IMR-90 (cell line): ENCODE data around the gene LTBP1. TPM values are rescaled to one million over a fixed set of nuclear protein-coding genes. Genes with fewer than 3 reads are reported as not detected.

Experiments used
- ATAC-seq: fragments of 200-7000 bp; cut with Tn5 transposase; 2 replicates; pipeline ENCODE4 v1.9.1; 2020; ENCODE audit warnings: low read depth, mild to moderate bottlenecking, moderate library complexity
- BruUV-seq: library from RNA; stranded (reverse); fragments of 400-500 nt; replicated peaks from 2 replicates; lab custom pipeline; 2021; lab: Mats Ljungman, UMichigan
- CTCF ChIA-PET: fragments of 300-600 bp; formaldehyde crosslinking; extraction: SDS; loops from one replicate; lab custom pipeline; 2021; ENCODE audit warnings: antibody characterized with exemption; lab: Yijun Ruan, JAX
- POLR2A ChIA-PET: fragments of 300-600 bp; sonication (Branson Sonifier 250); formaldehyde crosslinking; loops from one replicate; lab custom pipeline; 2022; ENCODE audit warnings: antibody characterized with exemption; ENCODE audit not compliant: unreplicated experiment; lab: Charles Lee
- DNase-seq: peaks from one replicate; pipeline ENCODE4 v3.0.0; 2013
- H2AFZ ChIP-seq: replicated peaks from 2 replicates; pipeline ENCODE3; 2013; ENCODE audit warnings: low read length, mild to moderate bottlenecking; ENCODE audit not compliant: poor library complexity
- H2AK5ac ChIP-seq: 2 replicates; pipeline ENCODE4 v1.6.1; 2013; ENCODE audit warnings: low read depth, low read length, inconsistent platforms
- H2AK9ac ChIP-seq: replicated peaks from 2 replicates; pipeline ENCODE3; 2013; ENCODE audit warnings: mild to moderate bottlenecking, low read depth, low read length, moderate library complexity; ENCODE audit not compliant: poor library complexity
- H2BK120ac ChIP-seq: 2 replicates; pipeline ENCODE4 v1.6.1; 2013; ENCODE audit warnings: low read depth, low read length, inconsistent platforms
- H2BK15ac ChIP-seq: 3 replicates; pipeline ENCODE4 v1.6.1; 2013; ENCODE audit warnings: low read depth, low read length, inconsistent platforms
- H2BK20ac ChIP-seq: 2 replicates; pipeline ENCODE4 v1.6.1; 2013; ENCODE audit warnings: low read depth, mild to moderate bottlenecking, inconsistent platforms, low read length, moderate library complexity
- H2BK5ac ChIP-seq: 2 replicates; pipeline ENCODE4 v1.6.1; 2013; ENCODE audit warnings: mild to moderate bottlenecking, low read depth, low read length, inconsistent platforms; ENCODE audit not compliant: poor library complexity, severe bottlenecking
- H3K14ac ChIP-seq: replicated peaks from 2 replicates; pipeline ENCODE4 v1.6.1; 2013; ENCODE audit warnings: low read depth, low read length, inconsistent platforms
- H3K18ac ChIP-seq: 2 replicates; pipeline ENCODE4 v1.6.1; 2013; ENCODE audit warnings: low read depth, low read length, control low read depth
- H3K23ac ChIP-seq: 2 replicates; pipeline ENCODE4 v1.6.1; 2013; ENCODE audit warnings: low read depth, low read length, inconsistent platforms
- H3K27ac ChIP-seq: 2 replicates; pipeline ENCODE4 v1.5.1; 2013; ENCODE audit warnings: mild to moderate bottlenecking, control low read depth, low read length; ENCODE audit not compliant: insufficient read depth
- H3K27me3 ChIP-seq: 2 replicates; pipeline ENCODE4 v1.6.1; 2013; ENCODE audit warnings: low read length; ENCODE audit not compliant: control insufficient read depth, insufficient read depth
- H3K36me3 ChIP-seq: 2 replicates; pipeline ENCODE4 v1.6.1; 2013; ENCODE audit warnings: low read length, mixed read lengths; ENCODE audit not compliant: control insufficient read depth, insufficient read depth
- H3K4ac ChIP-seq: 2 replicates; pipeline ENCODE4 v1.6.1; 2013; ENCODE audit warnings: low read depth, low read length, inconsistent platforms
- H3K4me1 ChIP-seq: 2 replicates; pipeline ENCODE4 v1.6.1; 2013; ENCODE audit warnings: low read length, mixed read lengths; ENCODE audit not compliant: control insufficient read depth, insufficient read depth
- H3K4me2 ChIP-seq: 2 replicates; pipeline ENCODE4 v1.6.1; 2013; ENCODE audit warnings: low read depth, mild to moderate bottlenecking, control low read depth, low read length, moderate library complexity
- H3K4me3 ChIP-seq: 2 replicates; pipeline ENCODE4 v1.5.1; 2013; ENCODE audit warnings: low read depth, mild to moderate bottlenecking, control low read depth, low read length, moderate library complexity; ENCODE audit not compliant: insufficient read depth
- H3K56ac ChIP-seq: 2 replicates; pipeline ENCODE4 v1.6.1; 2013; ENCODE audit warnings: low read length, inconsistent platforms; ENCODE audit not compliant: insufficient read depth; ENCODE audit errors: extremely low read depth
- H3K79me1 ChIP-seq, 2 experiments: 2 replicates each; pipeline ENCODE4 v1.6.1; 2013; ENCODE audit warnings: low read length in 2 of 2, inconsistent platforms in 1 of 2, low read depth in 1 of 2
- H3K9ac ChIP-seq: 2 replicates; pipeline ENCODE4 v1.6.1; 2013; ENCODE audit warnings: low read depth, low read length, control low read depth
- H3K9me1 ChIP-seq: 2 replicates; pipeline ENCODE4 v1.6.1; 2013; ENCODE audit warnings: low read length, inconsistent platforms; ENCODE audit not compliant: insufficient read depth
- H3K9me3 ChIP-seq: 2 replicates; pipeline ENCODE4 v1.6.1; 2013; ENCODE audit warnings: low read length; ENCODE audit not compliant: control insufficient read depth, insufficient read depth
- H4K20me1 ChIP-seq: 2 replicates; pipeline ENCODE4 v1.6.1; 2013; ENCODE audit warnings: low read length, inconsistent platforms; ENCODE audit not compliant: insufficient read depth
- H4K5ac ChIP-seq: 2 replicates; pipeline ENCODE4 v1.6.1; 2013; ENCODE audit warnings: mild to moderate bottlenecking, low read depth, low read length, control low read depth
- H4K8ac ChIP-seq, 2 experiments: 2 replicates each; pipeline ENCODE4 v1.6.1; 2013; ENCODE audit warnings: low read depth in 2 of 2, low read length in 2 of 2, control low read depth in 1 of 2, inconsistent platforms in 1 of 2
- H4K91ac ChIP-seq: 2 replicates; pipeline ENCODE4 v1.6.1; 2013; ENCODE audit warnings: low read depth, low read length, inconsistent platforms; ENCODE audit not compliant: insufficient read depth
- CEBPB ChIP-seq: IDR thresholded peaks from 2 replicates; pipeline ENCODE4 v1.6.1; 2012; ENCODE audit warnings: low read depth, low read length, improper control_type of control experiment
- USF2 ChIP-seq: fragments of 150-350 bp; IDR thresholded peaks from 2 replicates; pipeline ENCODE4 v1.6.1; 2017; ENCODE audit warnings: mild to moderate bottlenecking, antibody characterized with exemption, low read length, low read depth
- WGBS, 2 experiments: methylation state at CpG; one replicate each; pipeline versions ENCODE4 v1.1.5 to v1.1.7; 2013; ENCODE audit warnings: missing lambda C conversion rate in 2 of 2; ENCODE audit not compliant: insufficient read length in 1 of 2; ENCODE audit errors: extremely low coverage in 2 of 2; 5-methylcytosine and 5-hydroxymethylcytosine counted together
- dilution Hi-C: fragments of 300-500 bp; cut with HindIII; formaldehyde crosslinking; loops from one replicate; pipeline ENCODE4 v1.14.3; 2018; ENCODE audit warnings: low sequenced_read_pairs; ENCODE audit not compliant: unreplicated experiment
- in situ Hi-C: fragments of 300-500 bp; cut with MboI; formaldehyde crosslinking; loops from 3 replicates; pipeline ENCODE4 v1.14.3; 2019; ENCODE audit warnings: low sequenced_read_pairs, inconsistent platforms, mixed read lengths
- intact Hi-C: fragments of 100-400 bp; cut with micrococcal nuclease; formaldehyde crosslinking; loops from 2 replicates; pipeline ENCODE4 v1.10.0; 2022
- polyA plus RNA-seq, 3 experiments: library from polyadenylated mRNA; depleted of rRNA; stranded (reverse); fragments of >200 nt; gene quantifications; 2 replicates each; pipeline ENCODE4 v1.2.3, GENCODE V29; 2012; ENCODE audit warnings: low replicate concordance in 1 of 3
- total RNA-seq: library from RNA; depleted of rRNA; stranded (reverse); fragments of >200 nt; gene quantifications from 2 replicates; pipeline ENCODE4 v1.2.3, GENCODE V29; 2012

The LTBP1 gene
- total and polyA plus RNA-seq, 2 of the 4 experiments (the other 2 are of a cell fraction), result 235 to 326 TPM

DNA sequence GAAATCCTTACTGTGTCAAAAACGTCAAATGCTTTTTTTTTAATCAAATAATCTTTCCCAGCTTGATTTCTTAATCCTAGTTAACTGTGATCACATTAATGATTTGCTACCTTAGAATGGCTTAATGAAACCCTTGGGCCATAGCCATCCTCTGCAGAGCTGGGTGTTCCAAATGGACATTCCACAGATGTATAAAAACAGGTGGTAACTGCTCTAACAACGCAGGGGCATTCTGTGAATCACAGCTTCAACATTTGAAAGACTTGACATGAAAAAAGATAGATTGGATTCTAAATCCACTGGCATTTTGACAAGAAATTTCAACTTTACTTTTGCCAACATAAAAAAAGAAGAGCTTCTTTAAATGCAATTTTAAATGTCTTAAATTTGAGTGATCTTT lies 459.9 kb downstream of the LTBP1 start:
- ChIA-PET CTCF (interaction anchor here (0.6 to 1.2 kb wide), 3 partner anchors 11 to 176 kb away, joined by 3 to 7 read pairs (median 4); no protein-coding TSS in a partner anchor), POLR2A (no interaction called here)
- no peaks in the 10 kb centered on the region for H3K27me3 ChIP-seq
- no peak overlapping the region for H2BK20ac ChIP-seq
- no peak overlapping the region for H3K4me3 ChIP-seq
- no peak overlapping the region; the same call in 1 of the 2 replicates for H3K56ac ChIP-seq
- no peaks in the 10 kb centered on the region for H3K79me1 ChIP-seq
- ATAC-seq (no peak), DNase-seq (no peak)
- H4K5ac ChIP-seq, result no peak overlapping the region
- H2BK15ac ChIP-seq, result no peak overlapping the region
- in situ Hi-C loops, result no loop called here
- no peak overlapping the region for H3K9ac ChIP-seq
- no peak overlapping the region for H2AK9ac ChIP-seq
- WGBS, 2 experiments, result 80% methylated on average over 1 of the region's 2 CpGs; no CpG with 5 or more reads in 1 of the 2 experiments
- no peaks in the 10 kb centered on the region for H3K4me1 ChIP-seq
- no peak overlapping the region for H3K27ac ChIP-seq
- H3K4me2 ChIP-seq, result no peak overlapping the region
- H3K18ac ChIP-seq, result no peak overlapping the region
- TF ChIP-seq USF2 (no peak), CEBPB (no peak)
- intact Hi-C loops, result no loop called here
- H3K9me3 ChIP-seq, result no peaks in the 10 kb centered on the region
- no peak overlapping the region for H2BK5ac ChIP-seq
- H2AK5ac ChIP-seq, result no peak overlapping the region
- no peaks in the 10 kb centered on the region for H3K36me3 ChIP-seq
- H3K14ac ChIP-seq, result no peak overlapping the region
- BruUV-seq, result no TSS peak
- no peak overlapping the region for H2AFZ ChIP-seq
- no peak overlapping the region for H4K91ac ChIP-seq
- no peak overlapping the region; the same call in 1 of the 2 replicates for H3K23ac ChIP-seq
- H2BK120ac ChIP-seq, result no peak overlapping the region
- dilution Hi-C loops, result no loop called here
- H3K4ac ChIP-seq, result no peak overlapping the region
- no peak overlapping the region for H4K8ac ChIP-seq
- no peaks in the 10 kb centered on the region for H4K20me1 ChIP-seq
- H3K9me1 ChIP-seq, result 0 out of 2 replicates have a peak, but pooled peaks cover 4% of the 10 kb centered on the region
